ENCODE results near the gene JAG2. TPM values are rescaled to one million over a fixed set of nuclear protein-coding genes. Genes with fewer than 3 reads are reported as not detected.

JAG2 gene
- total and polyA plus RNA-seq, 2 of the 13 experiments (the other 11 are each of a cell fraction or from before 2014, with no cell fraction given): 0.04 to 0.16 TPM

- no peaks in the 10 kb centered on the region for H3K9me3 ChIP-seq (ENCODE audit: low read length)
- no peaks in the 10 kb centered on the region for H4K20me1 ChIP-seq (ENCODE audit: insufficient read depth, low read length)
- FAIRE-seq: no peak
- no peak overlapping the region for H2AFZ ChIP-seq (ENCODE audit: low read length)
- no peak overlapping the region for H3K9ac ChIP-seq (ENCODE audit: insufficient read depth, low read depth, low read length)
- no peaks in the 10 kb centered on the region for H3K4me1 ChIP-seq (ENCODE audit: insufficient read depth, low read length)
- no peak overlapping the region for H3K4me2 ChIP-seq (ENCODE audit: low read depth, low read length)
- no peak for ATAC-seq
- peaks cover 15 to 35% of the 10 kb centered on the region in 2 experiments; a peak in 4 of 5 replicates for H3K27me3 ChIP-seq (ENCODE audit: control insufficient read depth in 1 of 2, insufficient read depth in 2 of 2, low read length in 2 of 2)
- WGBS (ENCODE audit: low lambda C conversion rate): 47% methylated on average over 7 of the region's 22 CpGs
- CTCF ChIA-PET (ENCODE audit: low intra/inter-chr PET ratio, low total read pairs): no interaction called here
- no TSS peak for BruUV-seq (replicated peaks)
- TF ChIP-seq ARNT2 (CRISPR knock-in tag; IDR thresholded peaks at IDR 0.05; ENCODE audit: low read depth) (no peak), ZNF10 (CRISPR knock-in tag; IDR thresholded peaks at IDR 0.05; ENCODE audit: borderline replicate concordance, low read depth) (no peak), HHEX (CRISPR knock-in tag; IDR thresholded peaks at IDR 0.05) (no peak), MLXIP (CRISPR knock-in tag; IDR thresholded peaks at IDR 0.05; ENCODE audit: borderline replicate concordance) (no peak), ZNF17 (CRISPR knock-in tag; IDR thresholded peaks at IDR 0.05) (no peak), ZNF672 (CRISPR knock-in tag; IDR thresholded peaks at IDR 0.05) (no peak), KAT7 (CRISPR knock-in tag; IDR thresholded peaks at IDR 0.05; ENCODE audit: borderline replicate concordance) (no peak)
- in situ Hi-C loops (cut with HindIII; ENCODE audit: extremely low pct_ligation_motif_present, low pct_unique_long_range_greater_than_20kb): loop anchor here (10.0 kb wide), 1 partner anchor 52 kb away; no protein-coding TSS in a partner anchor
- intact Hi-C loops (cut with micrococcal nuclease; ENCODE audit: unreplicated experiment): no loop called here
- no peaks in the 10 kb centered on the region for H3K36me3 ChIP-seq (replicated peaks in 1 of 2; ENCODE audit: control insufficient read depth in 1 of 2, insufficient read depth in 2 of 2, low read length in 2 of 2)
- H3K4me3 ChIP-seq (replicated peaks in 1 of 3; ENCODE audit: insufficient read depth in 1 of 3, low read depth in 2 of 3, low read length in 3 of 3): no peak overlapping the region
- POLR2A ChIA-PET: no interaction called here
- no peak for DNase-seq (ENCODE audit: low spot score)
- H3K27ac ChIP-seq (ENCODE audit: extremely low read length, insufficient read depth, low read length): no peak overlapping the region
- no peaks in the 10 kb centered on the region for H3K79me2 ChIP-seq (ENCODE audit: insufficient read depth, low read length)
Observed at GRCh38 chr14:105146976-105147635, 21.5 kb downstream of the JAG2 start.
